GM12878 (cell line): ENCODE results near the gene KCNQ1. TPM values are rescaled to one million over a fixed set of nuclear protein-coding genes. Genes with fewer than 3 reads are reported as not detected.

Experiments
- ATAC-seq: fragments of 200-7000 bp; cut with Tn5 transposase; 3 replicates; pipeline ENCODE4 v1.9.1; 2020; ENCODE audit warnings: mild to moderate bottlenecking, moderate library complexity
- BruUV-seq: library from RNA; stranded (reverse); fragments of 400-500 nt; replicated peaks from 2 replicates; lab custom pipeline; 2021; lab: Mats Ljungman, UMichigan
- CTCF ChIA-PET: fragments of 300-600 bp; sonication (Branson Sonifier 250); formaldehyde crosslinking; extraction: SDS; loops from one replicate; lab custom pipeline; 2021; ENCODE audit warnings: inconsistent platforms; lab: Yijun Ruan, JAX
- POLR2A ChIA-PET: fragments of 350-600 bp; formaldehyde crosslinking; extraction: SDS; loops from one replicate; lab custom pipeline; 2021; ENCODE audit warnings: inconsistent platforms; lab: Charles Lee
- RAD21 ChIA-PET: fragments of 300-600 bp; sonication (Branson Sonifier 250); formaldehyde crosslinking; loops from one replicate; lab custom pipeline; 2023; ENCODE audit warnings: antibody characterized with exemption; ENCODE audit not compliant: unreplicated experiment; lab: Charles Lee
- SMC1A ChIA-PET: fragments of 300-600 bp; sonication (Branson Sonifier 250); formaldehyde crosslinking; loops from one replicate; lab custom pipeline; 2023; ENCODE audit not compliant: unreplicated experiment, uncharacterized antibody; lab: Charles Lee
- DNase-seq: peaks from one replicate; pipeline ENCODE4 v3.0.0-alpha.2; 2011; ENCODE audit warnings: low read depth, low spot score
- FAIRE-seq: peaks from 3 replicates; lab custom pipeline; 2011; peaks lifted over from hg19 to GRCh38; lab: Jason Lieb, UNC
- H2AFZ ChIP-seq: 2 replicates; pipeline ENCODE4 v1.6.0; 2011; ENCODE audit warnings: low read depth, low read length, control low read depth; ENCODE audit not compliant: control insufficient read depth
- H3K27ac ChIP-seq: 2 replicates; pipeline ENCODE4 v1.5.1; 2011; ENCODE audit warnings: control low read depth; ENCODE audit not compliant: control insufficient read depth, insufficient read depth
- H3K27me3 ChIP-seq, 2 experiments: replicated peaks in 1 of 2; 2 replicates each; pipeline versions ENCODE4 v1.6.0 to v1.6.1; 2011; ENCODE audit warnings: low read length in 1 of 2; ENCODE audit not compliant: control insufficient read depth in 2 of 2, insufficient read depth in 2 of 2
- H3K36me3 ChIP-seq, 2 experiments: 2 replicates each; pipeline ENCODE4 v1.5.1; 2011; ENCODE audit warnings: low read length in 1 of 2; ENCODE audit not compliant: control insufficient read depth in 2 of 2, insufficient read depth in 2 of 2
- H3K4me1 ChIP-seq: 2 replicates; pipeline ENCODE4 v1.6.1; 2011; ENCODE audit warnings: mild to moderate bottlenecking, low read length, moderate library complexity, mixed read lengths; ENCODE audit not compliant: control insufficient read depth, insufficient read depth
- H3K4me2 ChIP-seq: 2 replicates; pipeline ENCODE4 v1.6.0; 2011; ENCODE audit warnings: control low read depth; ENCODE audit not compliant: control insufficient read depth, insufficient read depth
- H3K4me3 ChIP-seq: fragments of 200-600 bp; sonication (generic); 2 replicates; pipeline ENCODE4 v1.5.1; 2016
- H3K79me2 ChIP-seq: 2 replicates; pipeline ENCODE4 v1.6.0; 2011; ENCODE audit warnings: low read length; ENCODE audit not compliant: control insufficient read depth, insufficient read depth
- H3K9ac ChIP-seq: 2 replicates; pipeline ENCODE4 v1.8.0; 2011; ENCODE audit warnings: low read length, control low read depth, mixed read lengths; ENCODE audit not compliant: control insufficient read depth, insufficient read depth
- H3K9me3 ChIP-seq: replicated peaks from 3 replicates; pipeline ENCODE4 v1.5.1; 2011; ENCODE audit warnings: mild to moderate bottlenecking, low read length; ENCODE audit not compliant: control insufficient read depth, insufficient read depth
- H4K20me1 ChIP-seq: 2 replicates; pipeline ENCODE4 v1.6.0; 2011; ENCODE audit not compliant: control insufficient read depth, insufficient read depth
- CHD2 ChIP-seq: IDR thresholded peaks from 2 replicates; pipeline ENCODE4 v1.6.1; 2011; ENCODE audit warnings: low read depth, low read length, improper control_type of control experiment, borderline replicate concordance
- CREM ChIP-seq: IDR thresholded peaks from 2 replicates; pipeline ENCODE4 v1.6.1; 2014; ENCODE audit warnings: antibody characterized with exemption, low read depth
- EGR1 ChIP-seq, 2 experiments: IDR thresholded peaks; 1 replicate in 1 of 2; 2 replicates in 1 of 2; pipeline ENCODE4 v1.6.1; 2011 to 2012; ENCODE audit warnings: low read depth in 2 of 2, low read length in 2 of 2, borderline replicate concordance in 1 of 2, mild to moderate bottlenecking in 1 of 2, moderate library complexity in 1 of 2
- ELK1 ChIP-seq: IDR thresholded peaks from 2 replicates; pipeline ENCODE4 v1.6.1; 2012; ENCODE audit warnings: low read depth, low read length, improper control_type of control experiment
- IRF4 ChIP-seq: IDR thresholded peaks from 2 replicates; pipeline ENCODE4 v1.6.1; 2011; ENCODE audit warnings: low read depth, low read length
- JUNB ChIP-seq: IDR thresholded peaks from 2 replicates; pipeline ENCODE4 v1.6.1; 2016; ENCODE audit warnings: antibody characterized with exemption, mild to moderate bottlenecking
- NRF1 ChIP-seq: conservative IDR thresholded peaks from 2 replicates; pipeline ENCODE4 v1.6.1; 2011; ENCODE audit warnings: mild to moderate bottlenecking, low read depth, low read length, improper control_type of control experiment
- PAX8 ChIP-seq: fragments of 450-650 bp; IDR thresholded peaks from 2 replicates; pipeline ENCODE4 v1.6.1; 2017; ENCODE audit warnings: mild to moderate bottlenecking, moderate library complexity
- RAD21 ChIP-seq: IDR thresholded peaks from 2 replicates; pipeline ENCODE4 v1.6.1; 2011; ENCODE audit warnings: mild to moderate bottlenecking, low read depth, low read length, moderate library complexity; ENCODE audit not compliant: insufficient read depth
- REST ChIP-seq: IDR thresholded peaks from 2 replicates; pipeline ENCODE4 v1.6.1; 2012; ENCODE audit warnings: mild to moderate bottlenecking, low read depth, low read length
- SMAD5 ChIP-seq: IDR thresholded peaks from 2 replicates; pipeline ENCODE4 v1.6.1; 2016; ENCODE audit warnings: antibody characterized with exemption, low read depth
- SPI1 ChIP-seq: IDR thresholded peaks from 2 replicates; pipeline ENCODE4 v1.6.1; 2011; ENCODE audit warnings: low read depth, mild to moderate bottlenecking, low read length, moderate library complexity, borderline replicate concordance; ENCODE audit not compliant: insufficient read depth
- STAT3 ChIP-seq: IDR thresholded peaks from 2 replicates; pipeline ENCODE4 v1.6.1; 2011; ENCODE audit warnings: low read depth, low read length, improper control_type of control experiment
- WRNIP1 ChIP-seq: IDR thresholded peaks from 2 replicates; pipeline ENCODE4 v1.6.1; 2011; ENCODE audit warnings: low read depth, low read length, improper control_type of control experiment, borderline replicate concordance
- WGBS: methylation state at CpG from one replicate; pipeline ENCODE4 v1.1.6; 2016; ENCODE audit warnings: low lambda C conversion rate; ENCODE audit not compliant: insufficient replicate concordance, insufficient coverage; ENCODE audit errors: missing lambda C conversion rate; 5-methylcytosine and 5-hydroxymethylcytosine counted together
- in situ Hi-C: fragments of 300-500 bp; cut with MboI; formaldehyde crosslinking; loops from 9 replicates; pipeline ENCODE4 v1.14.3; 2018; ENCODE audit warnings: mixed read lengths
- intact Hi-C: fragments of 100-400 bp; cut with micrococcal nuclease; formaldehyde crosslinking; loops from one replicate; pipeline ENCODE4 v1.14.2; 2022; ENCODE audit not compliant: unreplicated experiment
- polyA plus RNA-seq, 11 experiments: library from polyadenylated mRNA; depleted of rRNA in 4 of 11; unstranded in 6 of 11; stranded (reverse) in 5 of 11; fragments of >200 nt; fragmentation: Nextera tagmentation in 4 of 11; fragmentation: Illumina TruSeq in 1 of 11; extraction: Ambion mirVana in 4 of 11; extraction: Trizol in 1 of 11; gene quantifications; 1 replicate in 1 of 11; 2 replicates in 10 of 11; pipeline versions ENCODE4 v1.2.1 to v1.2.3, GENCODE V29; 2011 to 2016; ENCODE audit warnings: inconsistent platforms in 2 of 11, missing spikeins in 2 of 11, low read depth in 1 of 11
- total RNA-seq, 4 experiments: library from RNA; depleted of rRNA in 3 of 4; stranded (reverse); fragments of >200 nt in 3 of 4; fragmentation: Illumina TruSeq in 1 of 4; extraction: Trizol in 1 of 4; gene quantifications; 2 replicates each; pipeline versions ENCODE4 v1.2.1 to v1.2.3, GENCODE V29; 2013 to 2021

KCNQ1 gene
- total and polyA plus RNA-seq, 10 of the 15 experiments (the other 5 are each of a cell fraction or from before 2014, with no cell fraction given), result 0.03 to 0.15 (median 0.12) TPM; not detected in 7

DNA sequence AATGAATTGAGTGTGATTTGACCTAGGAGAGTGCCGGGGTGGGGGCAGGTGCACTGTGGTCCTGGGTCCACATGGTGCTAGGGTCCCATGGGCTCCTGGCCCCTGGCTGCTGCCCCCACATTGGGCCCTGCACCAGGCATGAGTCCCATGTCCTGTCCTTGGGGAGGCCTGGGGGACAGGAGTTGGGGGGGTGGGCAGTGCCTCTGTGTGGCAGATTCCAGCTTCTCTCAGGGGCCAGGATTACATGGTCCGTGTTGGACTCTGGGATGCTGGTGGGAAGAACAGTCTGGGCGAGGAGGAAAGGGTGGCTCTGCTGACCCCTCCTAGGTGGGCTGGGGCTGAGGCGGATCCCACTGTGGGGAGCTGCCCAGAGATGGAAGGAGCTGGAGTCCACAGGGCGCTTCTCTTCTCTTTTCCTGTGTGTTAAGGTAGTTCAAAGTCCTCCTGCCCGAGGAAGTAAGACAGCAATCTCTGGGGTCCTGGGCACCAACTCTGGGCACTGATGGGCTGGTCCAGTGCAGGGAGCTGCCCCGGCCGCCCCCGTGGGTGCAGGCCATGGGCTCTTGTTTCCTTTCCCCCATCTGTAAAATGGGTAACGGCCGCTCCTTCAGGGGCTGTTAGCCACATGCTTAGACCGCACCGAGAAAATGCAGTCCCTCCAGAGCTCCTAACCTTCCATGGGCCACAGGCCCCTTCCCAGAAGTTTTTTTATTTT lies 19.8 kb downstream of the KCNQ1 start:
- POLR2A ChIA-PET, result no interaction called here
- CTCF ChIA-PET, result interaction anchor here (0.9 kb wide), 1 partner anchor 11 kb away, joined by 3 read pairs; no protein-coding TSS in a partner anchor
- H3K9ac ChIP-seq, result no peak overlapping the region
- in situ Hi-C loops (loop anchor here (5.0 kb wide), 1 partner anchor 53 kb away; no protein-coding TSS in a partner anchor), intact Hi-C loops (no loop called here)
- H3K4me1 ChIP-seq, result peaks cover 10% of the 10 kb centered on the region; the same call in 1 of the 2 replicates
- DNase-seq, result no peak
- no peaks in the 10 kb centered on the region; a peak in 1 of 4 replicates for H3K27me3 ChIP-seq
- H4K20me1 ChIP-seq, result no peaks in the 10 kb centered on the region
- no peak overlapping the region for H3K4me3 ChIP-seq
- no peaks in the 10 kb centered on the region for H3K79me2 ChIP-seq
- no peak overlapping the region for H3K4me2 ChIP-seq
- 26% methylated on average over 13 of the region's 13 CpGs for WGBS
- no peak overlapping the region for H3K27ac ChIP-seq
- RAD21 ChIA-PET, result no interaction called here
- TF ChIP-seq ELK1 (no peak), STAT3 (no peak), SPI1 (no peak), RAD21 (no peak), WRNIP1 (no peak), SMAD5 (no peak), NRF1 (no peak), CHD2 (no peak), EGR1 (IDR thresholded peaks at IDR 0.05; ENCODE audit: borderline replicate concordance in 1 of 2, low read depth in 2 of 2, low read length in 2 of 2) (no peak), JUNB (no peak), PAX8 (no peak), IRF4 (no peak), REST (no peak), CREM (no peak)
- H3K9me3 ChIP-seq, result no peaks in the 10 kb centered on the region
- BruUV-seq, result no TSS peak
- no peak overlapping the region for H2AFZ ChIP-seq
- H3K36me3 ChIP-seq, result no peaks in the 10 kb centered on the region
- FAIRE-seq, result no peak
- SMC1A ChIA-PET, result no interaction called here
- no peak for ATAC-seq
